ENCODE measurements around the gene TTC38.

GRCh38 chr22:46260038-46260437, 7.8 kb upstream of the TTC38 start:
- TF ChIP-seq CTCF (conservative IDR thresholded peaks at IDR 0.05; ENCODE audit: low read length): no peak
- no peak for TF ChIP-seq EZH2phosphoT487 (IDR thresholded peaks at IDR 0.05; ENCODE audit: borderline replicate concordance)
